ENCODE measurements around the gene TRIM9. TPM values are rescaled to one million over a fixed set of nuclear protein-coding genes. Genes with fewer than 3 reads are reported as not detected.

The TRIM9 gene
- total RNA-seq, 2 donors from 2014 or later: 2.0 to 2.7 TPM

DNA sequence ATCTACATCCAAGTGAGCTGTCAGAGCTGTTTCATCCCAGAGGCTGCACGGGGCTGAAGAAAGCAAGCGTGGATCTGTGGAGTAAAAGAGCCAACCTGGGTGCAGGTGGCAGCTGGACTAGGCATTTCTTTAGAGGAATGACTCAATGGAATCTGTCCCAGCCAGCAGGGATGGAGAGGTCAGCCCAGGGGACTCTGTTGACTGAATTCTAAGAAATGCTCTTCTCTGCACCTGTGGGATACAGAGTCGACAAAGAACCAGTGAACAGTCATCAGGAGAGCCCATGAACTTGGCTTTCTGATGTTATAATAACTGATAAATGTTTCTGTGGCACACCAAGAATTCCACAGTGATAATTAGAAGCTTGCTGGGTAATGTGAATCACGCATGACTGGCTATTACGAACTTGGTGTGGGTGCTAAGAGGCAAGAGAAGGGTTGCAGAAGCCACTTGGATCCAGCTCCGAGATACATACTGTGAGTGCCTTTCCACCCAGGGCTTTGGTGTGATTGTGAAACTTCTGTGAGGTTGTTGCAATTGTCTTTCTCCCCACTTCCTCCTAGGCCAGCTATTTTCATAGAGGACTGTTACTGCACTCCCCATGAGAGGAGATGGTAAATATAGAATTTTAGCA lies 166.8 kb downstream of the TRIM9 start:
- intact Hi-C loops (cut with DNase I): no loop called here
- no peak for DNase-seq (ENCODE audit: low spot score)

DNA sequence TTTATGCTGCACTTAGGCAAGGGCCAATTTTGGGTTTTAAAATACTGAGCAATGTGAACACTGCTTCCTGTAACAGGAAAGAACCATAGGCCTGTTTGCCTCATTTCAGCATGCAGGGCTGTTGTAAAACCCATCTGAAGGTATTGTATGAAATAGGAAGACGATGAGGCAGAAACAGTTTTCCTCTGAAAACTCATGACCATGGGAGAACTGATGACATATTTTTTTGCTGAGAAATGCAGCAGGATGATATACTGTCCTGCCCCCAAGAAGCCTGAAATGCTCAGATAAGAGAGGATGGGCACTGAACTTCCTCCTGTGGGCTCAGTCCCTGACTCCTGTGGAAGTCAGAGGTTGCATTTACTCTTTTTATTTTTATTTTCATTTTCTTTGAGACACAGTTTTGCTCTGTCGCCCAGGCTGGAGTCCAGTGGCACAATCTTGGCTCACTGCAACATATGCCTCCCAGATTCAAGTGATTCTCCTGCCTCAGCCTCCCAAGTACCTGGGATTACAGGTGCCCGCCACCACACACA lies 168.0 kb downstream of the TRIM9 start:
- intact Hi-C loops (cut with DNase I): no loop called here
- DNase-seq (ENCODE audit: low spot score): no peak

Other genes starting within 250 kb of the TRIM9 start
- gene ABHD12B, start 223.1 kb downstream of the TRIM9 start, total RNA-seq: not detected
- 10 to 100 TPM; 45.5 to 52.0 TPM for gene PYGL, start 150.6 kb downstream of the TRIM9 start, total RNA-seq
- gene TMX1, start 145.1 kb upstream of the TRIM9 start, total RNA-seq: 10 to 100 TPM; 22.4 to 26.0 TPM

Data from posterior vena cava (tissue), 2 donors.